ENCODE data around the gene AGBL3. TPM values are rescaled to one million over a fixed set of nuclear protein-coding genes. Genes with fewer than 3 reads are reported as not detected.

The AGBL3 gene
- total and polyA plus RNA-seq, 2 of the 8 experiments (the other 6 are each of a cell fraction or from before 2014, with no cell fraction given), result 1.1 to 1.9 TPM

- Histone ChIP-seq H2BK15ac (ENCODE audit: low read length) (no peak overlapping the region), H4K20me1 (replicated peaks in 1 of 2; ENCODE audit: control insufficient read depth in 1 of 2, insufficient read depth in 2 of 2, low read length in 2 of 2) (no peaks in the 10 kb centered on the region), H2AFZ (ENCODE audit: low read length) (no peak overlapping the region), H2BK120ac (replicated peaks; ENCODE audit: low read depth, low read length) (no peak overlapping the region), H3K27me3 (replicated peaks in 1 of 4; ENCODE audit: control insufficient read depth in 3 of 4, extremely low read depth in 1 of 4, insufficient read depth in 3 of 4, low read length in 3 of 4) (no peaks in the 10 kb centered on the region), H3K4me1 (replicated peaks in 1 of 4; ENCODE audit: control insufficient read depth in 3 of 4, insufficient read depth in 4 of 4, low read length in 3 of 4) (peaks cover 0 to 3% (median 2%) of the 10 kb centered on the region in 4 experiments; a peak in 3 of 7 replicates), H3K79me2 (ENCODE audit: control insufficient read depth in 1 of 2, insufficient read depth in 2 of 2, low read length in 2 of 2) (no peaks in the 10 kb centered on the region), H3K14ac (ENCODE audit: insufficient read length) (no peak overlapping the region), H2AK5ac (ENCODE audit: low read depth, low read length) (no peak overlapping the region), H4K5ac (ENCODE audit: insufficient read length, low read depth, low read length) (no peak overlapping the region), H3K79me1 (ENCODE audit: low read depth, low read length) (no peaks in the 10 kb centered on the region), H4K91ac (replicated peaks; ENCODE audit: insufficient read length, low read length) (no peak overlapping the region), H3K9ac (replicated peaks in 1 of 4; ENCODE audit: extremely low read depth in 1 of 4, low read depth in 3 of 4, low read length in 3 of 4) (no peak overlapping the region), H3K23me2 (ENCODE audit: low read depth, low read length) (no peaks in the 10 kb centered on the region), H3K4ac (replicated peaks; ENCODE audit: insufficient read length, low read depth, low read length) (no peak overlapping the region), H3K9me3 (ENCODE audit: insufficient read depth in 2 of 2, low read depth in 1 of 2, low read length in 1 of 2) (peaks cover 22 to 35% of the 10 kb centered on the region in 2 experiments), H3K36me3 (ENCODE audit: control insufficient read depth in 2 of 4, insufficient read depth in 4 of 4, low read length in 3 of 4) (peaks cover 0 to 13% (median 1%) of the 10 kb centered on the region in 4 experiments; a peak in 4 of 8 replicates), H3K4me3 (ENCODE audit: extremely low read depth in 1 of 4, insufficient read depth in 2 of 4, low read depth in 3 of 4, low read length in 4 of 4) (no peak overlapping the region), H3K56ac (replicated peaks; ENCODE audit: insufficient read length, low read depth, low read length) (no peak overlapping the region), H3K23ac (ENCODE audit: insufficient read length) (no peak overlapping the region), H2BK5ac (ENCODE audit: low read depth, low read length) (no peak overlapping the region), H4K8ac (ENCODE audit: extremely low read depth, insufficient read depth, low read length) (no peak overlapping the region), H2BK20ac (ENCODE audit: low read length) (no peak overlapping the region), H3K4me2 (ENCODE audit: insufficient read depth in 1 of 2, low read depth in 2 of 2, low read length in 2 of 2) (no peak overlapping the region), H2BK12ac (ENCODE audit: low read depth, low read length) (no peak overlapping the region), H3K27ac (ENCODE audit: low read depth, low read length) (no peak overlapping the region), H3K18ac (ENCODE audit: extremely low read depth, low read length) (no peak overlapping the region)
- no peak for DNase-seq (ENCODE audit: low read depth in 1 of 2, low spot score in 2 of 2)
- 94% methylated on average over 31 of the region's 31 CpGs; no CpG with 5 or more reads in 1 of the 2 experiments for WGBS, 2 experiments (ENCODE audit: extremely low coverage in 1 of 2, insufficient coverage in 1 of 2, insufficient read length in 1 of 2, insufficient replicate concordance in 2 of 2, low coverage in 1 of 2, low lambda C conversion rate in 2 of 2, missing lambda C conversion rate in 1 of 2)
- TF ChIP-seq CREB1 (IDR thresholded peaks at IDR 0.05) (no peak), CHD2 (IDR thresholded peaks at IDR 0.05; ENCODE audit: low read length) (no peak), SP2 (IDR thresholded peaks at IDR 0.05; ENCODE audit: low read length) (no peak), TEAD4 (IDR thresholded peaks at IDR 0.05; ENCODE audit: low read depth, low read length) (no peak), JUND (IDR thresholded peaks at IDR 0.05; ENCODE audit: low read length) (no peak)
- FAIRE-seq, result no peak
- ChIA-PET POLR2A (ENCODE audit: partially characterized antibody) (interaction anchor here (1.4 to 2.2 kb wide), 2 partner anchors 11 to 16 kb away, joined by 3 to 7 read pairs; partner anchors contain the start of gene CYREN), CTCF (ENCODE audit: partially characterized antibody) (interaction anchor here (0.5 to 2.1 kb wide), 3 partner anchors 12 to 180 kb away, joined by 3 to 5 read pairs (median 3); partner anchors contain the start of gene CYREN)
These were observed 195.8 kb downstream of the AGBL3 start for GRCh38 chr7:135181929-135182678.

Measured in H1 (cell line).